Parathyroid adenoma (tissue), 2 donors: ENCODE data around the gene PAK4.

Source experiments
- H2AFZ ChIP-seq: fragments of 300-600 bp; sonication (generic); one replicate; pipeline ENCODE4 v1.7.0; 2017; ENCODE audit warnings: antibody characterized with exemption, mild to moderate bottlenecking
- H3K27ac ChIP-seq: fragments of 300-600 bp; sonication (generic); one replicate; pipeline ENCODE4 v1.7.0; 2017
- H3K27me3 ChIP-seq: fragments of 300-600 bp; sonication (generic); one replicate; pipeline ENCODE4 v1.7.0; 2017; ENCODE audit warnings: low read length; ENCODE audit not compliant: control insufficient read depth, insufficient read depth
- H3K36me3 ChIP-seq: fragments of 300-600 bp; sonication (generic); one replicate; pipeline ENCODE4 v1.7.0; 2017; ENCODE audit warnings: low read length; ENCODE audit not compliant: control insufficient read depth, insufficient read depth
- H3K4me1 ChIP-seq: fragments of 300-600 bp; sonication (generic); one replicate; pipeline ENCODE4 v1.7.0; 2017; ENCODE audit warnings: control low read depth
- H3K4me2 ChIP-seq: fragments of 300-600 bp; sonication (generic); one replicate; pipeline ENCODE4 v1.7.0; 2017; ENCODE audit warnings: low read length
- H3K4me3 ChIP-seq: fragments of 300-600 bp; sonication (generic); one replicate; pipeline ENCODE4 v1.7.0; 2017; ENCODE audit warnings: low read depth, low read length
- H3K79me2 ChIP-seq: fragments of 300-600 bp; sonication (generic); one replicate; pipeline ENCODE4 v1.7.0; 2017; ENCODE audit warnings: control low read depth
- H3K9ac ChIP-seq: fragments of 300-600 bp; sonication (generic); one replicate; pipeline ENCODE4 v1.7.0; 2017; ENCODE audit warnings: mild to moderate bottlenecking
- H3K9me3 ChIP-seq: fragments of 300-600 bp; sonication (generic); one replicate; pipeline ENCODE4 v1.7.0; 2017; ENCODE audit warnings: low read length; ENCODE audit not compliant: control insufficient read depth
- CTCF ChIP-seq: fragments of 300-600 bp; sonication (generic); IDR thresholded peaks from one replicate; pipeline ENCODE4 v1.7.0; 2017; ENCODE audit warnings: antibody characterized with exemption, mild to moderate bottlenecking
- donor health status: primary hyperparathyroidism.

PAK4 gene

GRCh38 chr19:39195755-39196154, 70.2 kb downstream of the PAK4 start:
- Histone ChIP-seq H3K79me2 (no peaks in the 10 kb centered on the region), H3K4me2 (no peak overlapping the region), H2AFZ (no peak overlapping the region), H3K4me3 (no peak overlapping the region), H3K27ac (no peak overlapping the region), H3K36me3 (no peaks in the 10 kb centered on the region), H3K4me1 (no peaks in the 10 kb centered on the region), H3K9me3 (no peaks in the 10 kb centered on the region), H3K27me3 (no peaks in the 10 kb centered on the region), H3K9ac (no peak overlapping the region)
- no peak for TF ChIP-seq CTCF

- no peaks in the 10 kb centered on the region for H3K4me1 ChIP-seq
- H3K36me3 ChIP-seq: no peaks in the 10 kb centered on the region
- H3K4me2 ChIP-seq: no peak overlapping the region
- no peaks in the 10 kb centered on the region for H3K27me3 ChIP-seq
- H2AFZ ChIP-seq: no peak overlapping the region
- H3K9ac ChIP-seq: no peak overlapping the region
- no peak overlapping the region for H3K27ac ChIP-seq
- H3K79me2 ChIP-seq: no peaks in the 10 kb centered on the region
- H3K4me3 ChIP-seq: no peak overlapping the region
- H3K9me3 ChIP-seq: no peaks in the 10 kb centered on the region
- TF ChIP-seq CTCF: no peak
These were observed 70.7 kb downstream of the PAK4 start for GRCh38 chr19:39196320-39196719.

DNA sequence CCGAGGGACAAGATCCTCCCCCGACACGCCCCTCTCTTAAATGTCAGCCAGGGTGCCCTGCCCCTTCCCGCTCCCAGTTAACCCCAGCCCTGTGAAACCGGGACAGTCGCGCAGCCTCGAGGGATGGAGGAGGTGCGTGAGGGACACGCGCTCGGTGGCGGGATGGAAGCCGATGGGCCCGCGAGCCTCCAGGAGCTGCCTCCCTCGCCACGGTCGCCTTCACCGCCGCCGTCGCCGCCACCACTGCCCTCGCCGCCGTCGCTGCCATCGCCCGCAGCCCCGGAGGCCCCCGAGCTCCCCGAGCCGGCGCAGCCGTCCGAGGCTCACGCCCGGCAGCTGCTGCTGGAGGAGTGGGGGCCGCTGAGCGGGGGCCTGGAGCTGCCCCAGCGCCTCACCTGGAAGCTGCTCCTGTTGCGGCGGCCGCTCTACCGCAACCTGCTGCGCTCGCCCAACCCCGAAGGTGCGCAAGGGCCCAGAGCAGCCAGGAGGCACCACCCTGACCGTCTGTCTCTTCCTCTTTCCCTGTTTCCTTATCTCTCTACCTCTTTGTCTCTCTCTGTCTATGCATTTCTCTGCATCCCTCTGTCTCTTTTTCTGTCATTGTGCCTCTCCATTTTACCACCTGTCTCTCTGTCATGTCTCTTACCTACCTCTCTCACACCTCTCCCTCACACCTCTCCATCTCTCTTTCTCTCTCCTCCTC, 71.4 kb downstream of the PAK4 start, which contains the start of gene NCCRP1:
Gene NCCRP1 (plus strand): TSS at position 105 of the 703 bp plus-strand sequence. CDS start 19 bp downstream, at position 124.
- H3K36me3 ChIP-seq: no peaks in the 10 kb centered on the region
- H3K27me3 ChIP-seq: no peaks in the 10 kb centered on the region
- H3K9me3 ChIP-seq: no peaks in the 10 kb centered on the region
- no peak within 1 kb of the TSS for H3K27ac ChIP-seq
- H2AFZ ChIP-seq: no peak within 1 kb of the TSS
- H3K79me2 ChIP-seq: no peaks in the 10 kb centered on the region
- no peak within 1 kb of the TSS for H3K9ac ChIP-seq
- H3K4me2 ChIP-seq: peak within 1 kb of the TSS; percentile 44
- no peaks in the 10 kb centered on the region for H3K4me1 ChIP-seq
- no peak for TF ChIP-seq CTCF
- peak within 1 kb of the TSS; percentile 16 for H3K4me3 ChIP-seq

GRCh38 chr19:39197808-39198207, 72.2 kb downstream of the PAK4 start:
- H3K4me3 ChIP-seq: no peak overlapping the region
- no peaks in the 10 kb centered on the region for H3K36me3 ChIP-seq
- no peaks in the 10 kb centered on the region for H3K79me2 ChIP-seq
- H3K4me1 ChIP-seq: no peaks in the 10 kb centered on the region
- no peak overlapping the region for H2AFZ ChIP-seq
- TF ChIP-seq CTCF: no peak
- H3K4me2 ChIP-seq: no peak overlapping the region
- H3K9ac ChIP-seq: no peak overlapping the region
- H3K27ac ChIP-seq: no peak overlapping the region
- no peaks in the 10 kb centered on the region for H3K27me3 ChIP-seq
- H3K9me3 ChIP-seq: no peaks in the 10 kb centered on the region

DNA sequence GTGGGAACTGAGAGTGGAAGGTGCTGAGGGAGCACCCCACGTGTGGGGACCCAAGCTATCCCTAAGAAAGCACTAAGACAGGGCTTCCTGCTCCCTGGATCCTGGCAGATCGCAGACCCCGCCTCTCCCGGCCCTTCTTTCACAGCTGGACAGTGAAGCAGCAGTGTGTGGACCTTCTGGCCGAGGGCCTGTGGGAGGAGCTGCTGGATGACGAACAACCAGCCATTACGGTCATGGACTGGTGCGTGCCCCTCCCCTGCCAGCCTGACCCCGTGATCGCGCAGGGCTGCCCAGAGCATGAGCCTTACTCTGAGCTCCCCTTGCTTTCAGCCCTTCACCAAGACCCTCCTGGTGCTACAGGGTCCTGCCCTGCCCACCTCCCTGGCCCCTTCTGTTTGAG, 73.4 kb downstream of the PAK4 start:
- Histone ChIP-seq H3K27me3 (no peaks in the 10 kb centered on the region), H3K27ac (no peak overlapping the region), H3K79me2 (no peaks in the 10 kb centered on the region)

More for the DNA sequence above, 73.4 kb downstream of the PAK4 start:
- no peak for TF ChIP-seq CTCF
- Histone ChIP-seq H3K4me1 (no peaks in the 10 kb centered on the region), H3K4me3 (no peak overlapping the region), H3K36me3 (no peaks in the 10 kb centered on the region), H3K9me3 (no peaks in the 10 kb centered on the region), H3K9ac (no peak overlapping the region), H2AFZ (no peak overlapping the region), H3K4me2 (no peak overlapping the region)
